Upper lobe of left lung (tissue), 6 donors: ENCODE measurements around the gene CENPN. TPM values are rescaled to one million over a fixed set of nuclear protein-coding genes. Genes with fewer than 3 reads are reported as not detected.

Source experiments
- ATAC-seq, 2 donors: fragments of 200-7000 bp; cut with Tn5 transposase; one replicate each; pipeline ENCODE4 v1.9.1; 2022; ENCODE audit warnings: mild to moderate bottlenecking in 2 of 2, moderate library complexity in 2 of 2; ENCODE audit not compliant: low FRiP score in 2 of 2
- DNase-seq, 2 donors: peaks; one replicate each; pipeline ENCODE4 v3.0.0-alpha.2; 2019 to 2020
- H3K27ac ChIP-seq, 4 donors: fragments of 200-600 bp; sonication (generic); one replicate each; pipeline ENCODE4 v1.5.1; 2016 to 2019
- H3K27me3 ChIP-seq, 4 donors: fragments of 200-600 bp; sonication (generic); one replicate each; pipeline ENCODE4 v1.5.1; 2017 to 2019
- H3K36me3 ChIP-seq, 4 donors: fragments of 200-600 bp; sonication (generic); one replicate each; pipeline ENCODE4 v1.5.1; 2016 to 2019
- H3K4me1 ChIP-seq, 4 donors: fragments of 200-600 bp; sonication (generic); one replicate each; pipeline ENCODE4 v1.5.1; 2018 to 2019
- H3K4me3 ChIP-seq, 4 donors: fragments of 200-600 bp; sonication (generic); one replicate each; pipeline ENCODE4 v1.5.1; 2017 to 2019; ENCODE audit warnings: mild to moderate bottlenecking in 2 of 4, moderate library complexity in 1 of 4
- H3K9me3 ChIP-seq, 4 donors: fragments of 200-600 bp; sonication (generic); one replicate each; pipeline ENCODE4 v1.5.1; 2018 to 2019
- CTCF ChIP-seq, 6 experiments: fragments of 450-650 bp in 4 of 6; fragments of 200-600 bp in 2 of 6; sonication (generic) in 2 of 6; IDR thresholded peaks; one replicate each; pipeline ENCODE4 v1.5.1; 2016 to 2019; ENCODE audit warnings: antibody characterized with exemption in 6 of 6
- EP300 ChIP-seq, 4 donors: sonication (generic); formaldehyde crosslinking; IDR thresholded peaks; one replicate each; pipeline ENCODE4 v1.5.1; 2017; ENCODE audit warnings: antibody characterized with exemption in 4 of 4, control low read depth in 2 of 4
- POLR2A ChIP-seq, 4 donors: fragments of 450-650 bp; IDR thresholded peaks; one replicate each; pipeline ENCODE4 v1.5.1; 2016 to 2017; ENCODE audit warnings: antibody characterized with exemption in 4 of 4, mild to moderate bottlenecking in 2 of 4
- WGBS, 2 donors: methylation state at CpG; one replicate each; pipeline ENCODE4 v1.1.5; 2017 to 2018; 5-methylcytosine and 5-hydroxymethylcytosine counted together
- small RNA-seq, 4 donors: library from RNA; depleted of rRNA; stranded (forward); fragments of <200 nt; gene quantifications; one replicate each; pipeline ENCODE3, GENCODE V24; 2016
- total RNA-seq, 6 donors: library from RNA; depleted of rRNA in 4 of 6; stranded (reverse); fragments of >200 nt in 4 of 6; gene quantifications; one replicate each; pipeline versions ENCODE4 v1.1.0 to v1.2.1, GENCODE V29; 2016 to 2021
- donor health status: DM: no; HTN: no; CAD: no; lungs with moderate emphysema.
- donor health status: DM: no; HTN: yes; CAD: no; lungs with severe emphysema.

The CENPN gene
- total RNA-seq, 6 donors from 2014 or later, result 3.1 to 10.9 (median 7.1) TPM

DNA sequence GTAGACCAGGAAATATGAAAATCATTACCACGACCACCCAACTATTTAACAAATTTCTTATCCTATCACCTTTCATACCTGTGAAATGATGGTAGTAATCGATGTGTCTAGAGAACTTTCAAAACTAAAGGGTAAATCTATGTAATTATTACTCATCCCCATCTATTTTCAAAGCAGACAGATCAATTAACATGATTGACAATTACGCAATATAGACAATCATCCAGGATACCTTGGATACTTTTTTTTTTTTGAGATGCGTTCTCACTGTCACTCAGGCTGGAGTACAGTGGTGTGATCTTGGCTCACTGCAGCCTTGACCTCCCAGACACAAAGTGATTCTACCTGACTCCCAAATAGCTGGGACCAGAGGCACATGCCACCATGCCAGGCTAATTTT lies 74.0 kb downstream of the CENPN start:
- Histone ChIP-seq H3K36me3 (no peaks in the 10 kb centered on the region), H3K9me3 (no peaks in the 10 kb centered on the region), H3K4me1 (peaks cover 4 to 12% (median 8%) of the 10 kb centered on the region in 4 donors), H3K4me3 (no peak overlapping the region), H3K27ac (no peak overlapping the region), H3K27me3 (no peaks in the 10 kb centered on the region)
- TF ChIP-seq EP300 (IDR thresholded peaks at IDR 0.05), result no peak
- no peak for TF ChIP-seq POLR2A (IDR thresholded peaks at IDR 0.05)
- TF ChIP-seq CTCF (IDR thresholded peaks at IDR 0.05), result no peak
- ATAC-seq (no peak), DNase-seq (no peak)
- WGBS, 2 donors, result 96 to 97% methylated on average over 4 of the region's 4 CpGs

Small RNA genes lying within 50 kb of the gene (small RNA-seq; reads per million reads assigned to genes)
- gene AC092718.3, result 0 reads per million in 4 donors

Other genes with a start within 250 kb of the CENPN start
- gene CDYL2, start 202.6 kb upstream of the CENPN start, total RNA-seq, result 10 to 100 TPM in 2 of 6 donors, 1 to 10 TPM in 4; 6.0 to 16.7 (median 8.0) TPM
- gene CMC2, start 329 bp upstream of the CENPN start, total RNA-seq, result 10 to 100 TPM in 5 of 6 donors, 1 to 10 TPM in 1; 9.8 to 51.7 (median 33.9) TPM
- 10 to 100 TPM in 5 of 6 donors, 1 to 10 TPM in 1; 8.9 to 30.7 (median 23.4) TPM for gene ATMIN, start 28.6 kb downstream of the CENPN start, total RNA-seq
- gene C16orf46, start 70.0 kb downstream of the CENPN start, total RNA-seq, result 1 to 10 TPM in 4 of 6 donors, under 1 TPM in 1, not detected in 1; 0.76 to 8.4 (median 3.6) TPM
- gene GCSH, start 89.2 kb downstream of the CENPN start, total RNA-seq, result 10 to 100 TPM in 4 of 6 donors, 1 to 10 TPM in 2; 6.2 to 16.9 (median 11.9) TPM
- gene BCO1, start 231.5 kb downstream of the CENPN start, total RNA-seq, result under 1 TPM in 2 of 6 donors, not detected in 4; 0.17 to 0.92 TPM